Liver (tissue), 9 donors: ENCODE measurements around the gene EXOC6B. TPM values are rescaled to one million over a fixed set of nuclear protein-coding genes. Genes with fewer than 3 reads are reported as not detected.

Source experiments
- DNase-seq: peaks from one replicate; pipeline ENCODE4 v3.0.0-alpha.2; 2017; ENCODE audit warnings: low spot score
- H3K27ac ChIP-seq, 2 donors: one replicate each; pipeline ENCODE4 v1.7.0; 2013; ENCODE audit warnings: inconsistent platforms in 2 of 2, low read length in 2 of 2, control low read depth in 1 of 2, low read depth in 1 of 2, mild to moderate bottlenecking in 1 of 2
- H3K27me3 ChIP-seq, 4 donors: one replicate each; pipeline versions ENCODE4 v1.6.1 to v1.7.0; 2013; ENCODE audit warnings: low read length in 3 of 4, inconsistent platforms in 1 of 4, mild to moderate bottlenecking in 1 of 4, moderate library complexity in 1 of 4; ENCODE audit not compliant: control insufficient read depth in 4 of 4, insufficient read depth in 4 of 4
- H3K36me3 ChIP-seq, 4 donors: one replicate each; pipeline versions ENCODE4 v1.6.1 to v1.7.0; 2013; ENCODE audit warnings: low read length in 3 of 4, mild to moderate bottlenecking in 3 of 4, low read depth in 1 of 4, moderate library complexity in 1 of 4; ENCODE audit not compliant: control insufficient read depth in 4 of 4, insufficient read depth in 3 of 4
- H3K4me1 ChIP-seq, 4 donors: one replicate each; pipeline versions ENCODE4 v1.6.1 to v1.7.0; 2013; ENCODE audit warnings: low read length in 3 of 4, mild to moderate bottlenecking in 3 of 4, moderate library complexity in 1 of 4; ENCODE audit not compliant: control insufficient read depth in 4 of 4, insufficient read depth in 4 of 4
- H3K4me3 ChIP-seq, 3 donors: one replicate each; pipeline versions ENCODE4 v1.6.1 to v1.7.0; 2013; ENCODE audit warnings: low read length in 3 of 3, control low read depth in 1 of 3, low read depth in 1 of 3, mild to moderate bottlenecking in 1 of 3
- H3K9ac ChIP-seq, 2 donors: one replicate each; pipeline ENCODE4 v1.7.0; 2013; ENCODE audit warnings: low read length in 2 of 2, mild to moderate bottlenecking in 2 of 2, moderate library complexity in 2 of 2, control low read depth in 1 of 2, low read depth in 1 of 2
- H3K9me3 ChIP-seq, 4 donors: one replicate each; pipeline versions ENCODE4 v1.6.1 to v1.7.0; 2013; ENCODE audit warnings: low read length in 3 of 4; ENCODE audit not compliant: control insufficient read depth in 4 of 4
- EGR1 ChIP-seq, 2 donors: IDR thresholded peaks; 2 replicates each; pipeline ENCODE4 v1.6.1; 2016 to 2018; ENCODE audit warnings: antibody characterized with exemption in 2 of 2, low read depth in 2 of 2
- FOXA2 ChIP-seq: IDR thresholded peaks from 2 replicates; pipeline ENCODE4 v1.6.1; 2016; ENCODE audit warnings: antibody characterized with exemption
- HNF4A ChIP-seq, 2 donors: conservative IDR thresholded peaks; 2 replicates each; pipeline ENCODE4 v1.6.1; 2016; ENCODE audit warnings: antibody characterized with exemption in 2 of 2, mild to moderate bottlenecking in 2 of 2
- JUND ChIP-seq, 2 donors: IDR thresholded peaks; 2 replicates each; pipeline ENCODE4 v1.6.1; 2016; ENCODE audit warnings: antibody characterized with exemption in 2 of 2
- MAX ChIP-seq: IDR thresholded peaks from 2 replicates; pipeline ENCODE4 v1.6.1; 2016; ENCODE audit warnings: antibody characterized with exemption
- NR2F2 ChIP-seq: IDR thresholded peaks from 2 replicates; pipeline ENCODE4 v1.6.1; 2016; ENCODE audit warnings: antibody characterized with exemption
- RAD21 ChIP-seq, 2 donors: IDR thresholded peaks; 2 replicates each; pipeline ENCODE4 v1.6.1; 2016; ENCODE audit warnings: antibody characterized with exemption in 2 of 2, mild to moderate bottlenecking in 2 of 2
- REST ChIP-seq: IDR thresholded peaks from 2 replicates; pipeline ENCODE4 v1.6.1; 2016; ENCODE audit warnings: antibody characterized with exemption, mild to moderate bottlenecking
- RXRA ChIP-seq, 2 donors: IDR thresholded peaks; 2 replicates each; pipeline ENCODE4 v1.6.1; 2017 to 2018; ENCODE audit warnings: antibody characterized with exemption in 2 of 2, mild to moderate bottlenecking in 1 of 2
- TAF1 ChIP-seq: conservative IDR thresholded peaks from 2 replicates; pipeline ENCODE4 v1.6.1; 2016; ENCODE audit warnings: antibody characterized with exemption, mild to moderate bottlenecking
- YY1 ChIP-seq: IDR thresholded peaks from 2 replicates; pipeline ENCODE4 v1.6.1; 2016; ENCODE audit warnings: antibody characterized with exemption, mild to moderate bottlenecking
- WGBS: extraction: QIAGEN DNeasy Blood & Tissue Kit; methylation state at CpG from one replicate; pipeline ENCODE4 v1.1.7; 2013; 5-methylcytosine and 5-hydroxymethylcytosine counted together
- polyA plus RNA-seq, 2 donors: library from polyadenylated mRNA; stranded (reverse) in 1 of 2; unstranded in 1 of 2; fragments of 200-250 nt in 1 of 2; fragments of >200 nt in 1 of 2; fragmentation: Nextera tagmentation in 1 of 2; extraction: Ambion mirVana in 1 of 2; gene quantifications; one replicate each; pipeline versions ENCODE4 v1.2.1 to v1.2.3, GENCODE V29; 2013 to 2015
- total RNA-seq, 2 donors: library from RNA; depleted of rRNA; stranded (reverse); fragments of >200 nt; gene quantifications; one replicate each; pipeline ENCODE4 v1.2.3, GENCODE V29; 2014
- TF ChIP-seq, protein P1 (sequence below): IDR thresholded peaks from 2 replicates; pipeline ENCODE4 v1.6.1; 2016; ENCODE audit warnings: antibody characterized with exemption
- donor health status: healthy.
- donor health status: healthy.
- donor health status: healthy.
- donor health status: healthy.
- donor health status: healthy.

The EXOC6B gene
- total and polyA plus RNA-seq, 4 donors = 1.7 to 9.5 (median 5.5) TPM

DNA sequence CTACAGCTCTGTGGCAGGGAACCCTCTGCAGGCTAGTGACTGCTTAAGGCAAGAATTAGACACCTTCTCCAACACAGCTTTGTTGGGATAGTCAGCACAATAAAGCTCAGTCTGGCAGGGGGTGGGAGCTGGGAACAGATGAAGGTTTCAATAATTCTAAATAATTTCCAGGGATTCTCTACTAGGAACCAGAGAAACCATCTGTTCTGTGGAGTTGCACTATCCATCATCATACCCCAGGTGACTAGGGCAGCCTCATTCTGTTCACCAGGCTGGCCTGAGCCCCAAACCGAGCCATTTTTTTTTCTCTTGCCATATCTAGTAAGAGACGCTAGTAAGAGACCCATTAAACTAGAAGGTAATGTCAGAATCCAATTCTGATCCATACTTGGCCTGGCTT, 642.4 kb downstream of the EXOC6B start:
- Histone ChIP-seq H3K27ac (no peak overlapping the region), H3K4me1 (peaks cover 0 to 3% (median 0%) of the 10 kb centered on the region in 4 donors), H3K27me3 (no peaks in the 10 kb centered on the region), H3K36me3 (peaks cover 0 to 5% (median under 1%) of the 10 kb centered on the region in 4 donors), H3K9me3 (no peaks in the 10 kb centered on the region), H3K4me3 (no peak overlapping the region), H3K9ac (no peak overlapping the region)
- TF ChIP-seq REST (no peak), JUND (IDR thresholded peaks at IDR 0.05) (no peak), MAX (no peak), RAD21 (IDR thresholded peaks at IDR 0.05) (no peak), TAF1 (no peak), YY1 (no peak), HNF4A (conservative IDR thresholded peaks at IDR 0.05) (no peak), NR2F2 (no peak), FOXA2 (no peak), RXRA (IDR thresholded peaks at IDR 0.05) (no peak), EGR1 (IDR thresholded peaks at IDR 0.05; ENCODE audit: low read depth in 2 of 2) (no peak)
- TF ChIP-seq, protein P1, sequence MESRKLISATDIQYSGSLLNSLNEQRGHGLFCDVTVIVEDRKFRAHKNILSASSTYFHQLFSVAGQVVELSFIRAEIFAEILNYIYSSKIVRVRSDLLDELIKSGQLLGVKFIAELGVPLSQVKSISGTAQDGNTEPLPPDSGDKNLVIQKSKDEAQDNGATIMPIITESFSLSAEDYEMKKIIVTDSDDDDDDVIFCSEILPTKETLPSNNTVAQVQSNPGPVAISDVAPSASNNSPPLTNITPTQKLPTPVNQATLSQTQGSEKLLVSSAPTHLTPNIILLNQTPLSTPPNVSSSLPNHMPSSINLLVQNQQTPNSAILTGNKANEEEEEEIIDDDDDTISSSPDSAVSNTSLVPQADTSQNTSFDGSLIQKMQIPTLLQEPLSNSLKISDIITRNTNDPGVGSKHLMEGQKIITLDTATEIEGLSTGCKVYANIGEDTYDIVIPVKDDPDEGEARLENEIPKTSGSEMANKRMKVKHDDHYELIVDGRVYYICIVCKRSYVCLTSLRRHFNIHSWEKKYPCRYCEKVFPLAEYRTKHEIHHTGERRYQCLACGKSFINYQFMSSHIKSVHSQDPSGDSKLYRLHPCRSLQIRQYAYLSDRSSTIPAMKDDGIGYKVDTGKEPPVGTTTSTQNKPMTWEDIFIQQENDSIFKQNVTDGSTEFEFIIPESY = no peak
- DNase-seq = no peak
- WGBS = 95% methylated on average over 2 of the region's 2 CpGs

DNA sequence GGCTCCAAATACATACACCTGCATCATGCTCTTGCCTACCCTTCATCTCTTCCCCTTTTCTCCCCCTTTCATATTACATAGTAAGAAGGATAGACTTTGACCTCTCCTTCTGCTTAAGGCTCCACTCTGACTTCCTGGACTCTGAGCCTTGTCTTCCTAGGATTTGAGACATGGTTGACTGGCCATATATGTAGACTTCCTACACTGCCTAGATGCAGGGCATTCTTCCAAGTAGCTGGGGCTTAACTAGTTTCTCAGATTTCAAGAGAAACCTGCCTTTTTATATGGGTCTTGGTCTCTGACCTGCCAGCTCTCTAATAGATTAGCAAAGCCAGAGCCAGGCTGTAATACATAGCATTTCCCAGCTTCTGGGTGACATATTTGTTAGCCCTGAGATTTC, 642.8 kb downstream of the EXOC6B start:
- H3K9me3 ChIP-seq = no peaks in the 10 kb centered on the region
- DNase-seq = no peak
- H3K4me3 ChIP-seq = no peak overlapping the region
- peaks cover 0 to 5% (median 2%) of the 10 kb centered on the region in 4 donors for H3K36me3 ChIP-seq
- TF ChIP-seq, protein P1 = no peak
- TF ChIP-seq REST (no peak), YY1 (no peak), MAX (no peak), TAF1 (no peak), RXRA (IDR thresholded peaks at IDR 0.05) (no peak)
- H3K9ac ChIP-seq = no peak overlapping the region
- no peaks in the 10 kb centered on the region for H3K27me3 ChIP-seq
- H3K4me1 ChIP-seq = peaks cover 0 to 3% (median 0%) of the 10 kb centered on the region in 4 donors
- H3K27ac ChIP-seq = no peak overlapping the region
